ENCODE measurements around the gene PLCB4.
A peak's percentile ranks its signal among the peaks of the same experiment; 100 is the strongest.

Gene PLCB4

GRCh38 chr20:9061434-9061833 is 7.5 kb upstream of the PLCB4 start:
- no peak for DNase-seq (ENCODE audit: low read depth in 2 of 2)

GRCh38 chr20:9062066-9062465 is 6.8 kb upstream of the PLCB4 start:
- DNase-seq (ENCODE audit: low read depth in 2 of 2): no peak

GRCh38 chr20:9066191-9066590 is 2.7 kb upstream of the PLCB4 start:
- DNase-seq (ENCODE audit: low read depth in 2 of 2): no peak

- no peak for DNase-seq (ENCODE audit: low read depth in 2 of 2)
These were observed 570 bp upstream of the PLCB4 start for GRCh38 chr20:9068233-9068801.

- DNase-seq (ENCODE audit: low read depth in 2 of 2): no peak
These were observed 1.4 kb downstream of the PLCB4 start for GRCh38 chr20:9070304-9070703.

GRCh38 chr20:9071976-9072726 is 3.3 kb downstream of the PLCB4 start:
- DNase-seq (ENCODE audit: low read depth in 2 of 2): no peak

- no peak for DNase-seq (ENCODE audit: low read depth in 2 of 2)
These were observed 4.1 kb downstream of the PLCB4 start for GRCh38 chr20:9072861-9073500.

GRCh38 chr20:9075264-9076095 is 6.6 kb downstream of the PLCB4 start:
- DNase-seq (ENCODE audit: low read depth in 2 of 2): no peak

GRCh38 chr20:9076440-9076839 is 7.6 kb downstream of the PLCB4 start:
- DNase-seq (ENCODE audit: low read depth in 2 of 2): no peak

GRCh38 chr20:9078826-9079731 is 10.2 kb downstream of the PLCB4 start:
- DNase-seq (ENCODE audit: low read depth in 2 of 2): no peak

GRCh38 chr20:9081423-9081966 is 12.6 kb downstream of the PLCB4 start:
- DNase-seq (ENCODE audit: low read depth in 2 of 2): peak; percentile 63 to 69

- DNase-seq (ENCODE audit: low read depth in 2 of 2): no peak
These were observed 13.9 kb downstream of the PLCB4 start for GRCh38 chr20:9082741-9083140.

- DNase-seq (ENCODE audit: low read depth in 2 of 2): no peak
These were observed 18.8 kb downstream of the PLCB4 start for GRCh38 chr20:9087531-9088217.

- DNase-seq (ENCODE audit: low read depth in 2 of 2): no peak
These were observed 19.7 kb downstream of the PLCB4 start for GRCh38 chr20:9088556-9088955.

- DNase-seq (ENCODE audit: low read depth in 2 of 2): no peak
These were observed 23.2 kb downstream of the PLCB4 start for GRCh38 chr20:9092113-9092512.

- no peak for DNase-seq (ENCODE audit: low read depth in 2 of 2)
These were observed 23.8 kb downstream of the PLCB4 start for GRCh38 chr20:9092655-9093054.

GRCh38 chr20:9093218-9093957 is 24.5 kb downstream of the PLCB4 start:
- DNase-seq (ENCODE audit: low read depth in 2 of 2): no peak

- no peak for DNase-seq (ENCODE audit: low read depth in 2 of 2)
These were observed 30.5 kb downstream of the PLCB4 start for GRCh38 chr20:9099372-9099771.

GRCh38 chr20:9100691-9101090 is 31.8 kb downstream of the PLCB4 start:
- no peak for DNase-seq (ENCODE audit: low read depth in 2 of 2)

- no peak for DNase-seq (ENCODE audit: low read depth in 2 of 2)
These were observed 33.6 kb downstream of the PLCB4 start for GRCh38 chr20:9102456-9102855.
